DMS53 treated with DMSO at 0.1 percent for 48 hours (cell line): ENCODE data around the gene YY2.
"Not testable (repeated sequence)": the region's sequence is repeated elsewhere in the genome, so short reads cannot be mapped to it uniquely, and the experiment has no call there.

ENCODE experiments used
- DNase-seq: peaks from one replicate; lab custom pipeline; 2025; ENCODE audit not compliant: unreplicated experiment; lab: John Stamatoyannopoulos, UW

YY2 gene

GRCh38 chrX:21874182-21874581, 18.4 kb downstream of the YY2 start:
- DNase-seq: not testable (repeated sequence)

DNA sequence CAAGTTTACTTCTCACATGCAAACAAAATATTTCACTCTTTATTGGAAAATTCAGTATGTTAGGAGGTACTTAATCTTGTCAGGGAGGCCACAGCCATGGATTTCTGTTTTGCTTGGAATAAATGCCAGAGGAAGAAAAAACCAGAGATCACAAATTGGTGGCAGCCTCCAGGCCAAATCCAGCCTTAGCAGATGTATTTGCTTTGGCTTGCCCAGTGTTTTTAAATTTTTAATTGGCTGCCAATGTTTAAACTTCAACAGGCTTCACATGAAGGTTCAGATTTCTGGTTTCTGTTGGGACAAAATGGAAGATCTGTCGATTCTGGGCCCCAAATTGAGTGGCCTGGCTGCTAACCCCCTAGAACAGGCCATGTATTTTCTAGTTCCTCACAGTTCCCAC, 19.2 kb downstream of the YY2 start:
- DNase-seq: no peak

GRCh38 chrX:21881881-21882574, 26.2 kb downstream of the YY2 start:
- DNase-seq: no peak

DNA sequence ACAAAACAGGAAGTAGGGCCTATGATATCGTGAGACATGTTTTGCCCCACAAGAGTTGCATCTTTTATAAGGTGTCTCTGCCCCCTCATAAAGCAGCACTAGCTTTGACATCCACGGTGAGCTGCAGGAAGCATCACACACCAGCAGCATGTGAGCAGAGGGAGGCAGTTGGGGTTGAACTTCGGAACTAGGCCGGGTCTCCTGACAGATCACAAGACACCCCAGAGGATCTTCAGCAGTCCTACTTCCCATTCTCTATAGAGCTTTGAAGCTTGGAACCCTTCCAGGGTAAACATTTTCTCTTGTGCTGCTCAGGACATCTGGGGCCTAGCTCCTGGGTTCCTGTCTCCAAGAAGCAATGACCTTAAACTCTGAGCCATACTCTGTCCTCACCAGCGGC, 27.5 kb downstream of the YY2 start:
- no peak for DNase-seq

DNA sequence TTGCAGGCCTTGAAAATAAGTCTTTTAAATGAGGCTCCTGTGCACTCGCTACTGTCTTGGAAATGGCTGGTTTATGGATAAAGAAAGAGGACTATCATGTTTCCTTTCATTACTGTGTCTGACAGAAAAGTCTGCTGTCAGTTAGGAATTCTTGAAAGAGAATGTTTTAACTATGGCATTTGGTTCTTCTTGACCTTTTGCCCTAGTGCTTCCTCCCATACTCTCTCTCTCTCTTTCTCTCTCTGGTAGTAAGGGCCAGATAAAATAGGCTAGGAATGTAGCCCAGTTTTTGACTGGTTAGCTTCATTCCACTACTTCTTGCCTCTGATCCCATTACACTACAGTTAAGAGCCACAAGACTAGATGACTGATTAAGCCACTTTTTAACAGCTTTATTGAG, 29.8 kb downstream of the YY2 start:
- no peak for DNase-seq

DNA sequence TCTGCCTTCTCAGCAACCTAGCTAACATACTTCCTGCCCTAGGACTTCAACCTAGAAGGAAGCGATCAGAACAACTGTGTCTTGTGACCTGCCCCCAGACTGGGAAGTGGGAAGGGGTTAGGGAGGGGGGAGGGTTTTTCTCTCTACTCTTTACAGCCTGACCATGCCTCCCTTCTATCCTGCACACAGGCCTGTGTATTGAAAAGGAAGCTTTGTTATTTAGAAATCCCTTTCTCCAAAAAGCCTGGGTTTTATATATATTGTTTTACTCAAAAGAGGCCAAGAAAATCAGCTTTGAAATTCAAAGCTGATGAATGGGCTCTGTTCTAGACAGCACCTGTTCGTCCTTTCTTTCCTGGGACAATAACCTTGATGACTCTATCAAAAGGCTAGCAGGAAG, 49.5 kb downstream of the YY2 start:
- no peak for DNase-seq

DNA sequence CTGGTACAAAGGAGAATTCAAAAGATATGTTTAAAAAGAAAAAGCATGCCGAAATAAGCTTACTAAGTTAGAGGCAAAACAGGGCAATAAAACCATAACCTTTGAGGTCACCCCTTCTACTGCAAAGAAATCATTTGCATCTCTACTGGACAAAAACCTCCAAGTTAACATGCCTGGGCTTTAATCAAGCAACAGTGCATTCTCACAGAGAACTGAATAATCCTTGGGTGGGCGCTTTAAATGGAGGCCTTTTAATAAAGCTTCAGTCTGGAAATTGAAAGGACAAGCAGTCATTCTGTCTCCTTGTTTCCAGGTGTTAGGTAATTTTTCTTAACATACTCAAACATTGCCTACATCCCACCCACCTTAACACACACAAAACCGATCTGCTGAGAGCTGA, 50.2 kb downstream of the YY2 start:
- no peak for DNase-seq

DNA sequence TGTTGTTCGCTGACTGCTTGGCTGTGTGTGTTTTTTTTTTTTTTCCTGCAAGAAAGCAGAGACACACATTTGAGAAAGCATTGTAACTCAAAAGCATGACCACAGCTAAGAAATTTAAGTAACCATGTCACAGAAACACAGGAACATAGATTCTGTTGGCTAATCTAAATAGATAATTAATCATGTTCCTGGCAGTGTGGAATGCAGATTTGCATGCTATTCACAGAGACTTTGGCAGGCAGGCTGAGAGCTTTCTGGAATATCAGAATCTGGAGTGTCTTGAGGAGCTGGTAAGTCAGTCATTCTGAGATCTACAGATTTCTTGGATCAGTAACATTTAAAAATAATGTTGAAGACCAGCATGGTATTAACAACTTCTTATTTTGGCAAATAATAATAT, 51.5 kb downstream of the YY2 start:
- DNase-seq: no peak
